HEK293 (cell line): Measurements from ENCODE around the gene TXNDC8.

ENCODE experiments used
- CTCF ChIA-PET: fragments of 350-600 bp; formaldehyde crosslinking; extraction: SDS; loops from one replicate; lab custom pipeline; 2021; ENCODE audit warnings: antibody characterized with exemption; lab: Yijun Ruan, JAX
- POLR2A ChIA-PET: fragments of 300-600 bp; formaldehyde crosslinking; extraction: SDS; loops from one replicate; lab custom pipeline; 2020; ENCODE audit warnings: antibody characterized with exemption, inconsistent platforms; lab: Yijun Ruan, JAX
- H3K27ac ChIP-seq: fragments of 200-500 bp; sonication (Bioruptor generic); 2 replicates; pipeline ENCODE4 v1.5.1; 2014; ENCODE audit warnings: low read depth, low read length, control low read depth, inconsistent platforms; ENCODE audit errors: extremely low read depth
- H3K36me3 ChIP-seq, 2 experiments: fragments of 200-500 bp in 1 of 2; sonication (Bioruptor generic) in 1 of 2; 1 replicate in 1 of 2; 2 replicates in 1 of 2; pipeline ENCODE4 v1.5.1; 2014 to 2017; ENCODE audit warnings: inconsistent platforms in 2 of 2, low read length in 2 of 2; ENCODE audit not compliant: control insufficient read depth in 2 of 2, insufficient read depth in 1 of 2
- H3K4me1 ChIP-seq: fragments of 200-500 bp; sonication (Bioruptor generic); 2 replicates; pipeline ENCODE4 v1.5.1; 2014; ENCODE audit warnings: mild to moderate bottlenecking, low read length, inconsistent platforms; ENCODE audit not compliant: control insufficient read depth, insufficient read depth
- H3K4me3 ChIP-seq: 2 replicates; pipeline ENCODE4 v1.5.1; 2011; ENCODE audit warnings: low read depth, mild to moderate bottlenecking, control low read depth, low read length, moderate library complexity
- H3K9me3 ChIP-seq: fragments of 200-500 bp; sonication (Bioruptor generic); 2 replicates; pipeline ENCODE4 v1.5.1; 2014; ENCODE audit warnings: low read depth, low read length, inconsistent platforms; ENCODE audit not compliant: control insufficient read depth, insufficient read depth
- GLIS2 ChIP-seq: fragments of 450-650 bp; formaldehyde crosslinking; IDR thresholded peaks from 2 replicates; pipeline ENCODE4 v1.5.1; 2016; ENCODE audit warnings: missing biosample characterization, missing genetic modification characterization
- KLF10 ChIP-seq: fragments of 450-650 bp; IDR thresholded peaks from 2 replicates; pipeline ENCODE4 v1.5.1; 2018; ENCODE audit warnings: missing biosample characterization, mild to moderate bottlenecking, missing genetic modification characterization
- SP3 ChIP-seq: fragments of 450-650 bp; formaldehyde crosslinking; IDR thresholded peaks from 2 replicates; pipeline ENCODE4 v1.5.1; 2016; ENCODE audit warnings: missing biosample characterization, missing genetic modification characterization
- YY1 ChIP-seq: fragments of 450-650 bp; formaldehyde crosslinking; IDR thresholded peaks from 2 replicates; pipeline ENCODE4 v1.5.1; 2018; ENCODE audit warnings: missing biosample characterization, missing genetic modification characterization
- ZBTB1 ChIP-seq: fragments of 450-650 bp; formaldehyde crosslinking; IDR thresholded peaks from 2 replicates; pipeline ENCODE4 v1.5.1; 2016; ENCODE audit warnings: missing biosample characterization, missing genetic modification characterization
- ZBTB21 ChIP-seq: fragments of 450-650 bp; formaldehyde crosslinking; IDR thresholded peaks from 2 replicates; pipeline ENCODE4 v1.5.1; 2017; ENCODE audit warnings: missing biosample characterization, missing genetic modification characterization
- ZNF112 ChIP-seq: fragments of 450-650 bp; formaldehyde crosslinking; IDR thresholded peaks from 2 replicates; pipeline ENCODE4 v1.5.0; 2017; ENCODE audit warnings: missing biosample characterization, missing genetic modification characterization
- ZNF2 ChIP-seq: fragments of 450-650 bp; formaldehyde crosslinking; IDR thresholded peaks from 2 replicates; pipeline ENCODE4 v1.5.1; 2016; ENCODE audit warnings: missing biosample characterization, missing genetic modification characterization
- ZNF548 ChIP-seq: fragments of 450-650 bp; formaldehyde crosslinking; IDR thresholded peaks from 2 replicates; pipeline ENCODE4 v1.5.1; 2016; ENCODE audit warnings: missing biosample characterization, missing genetic modification characterization
- ZNF624 ChIP-seq: fragments of 450-650 bp; formaldehyde crosslinking; IDR thresholded peaks from 2 replicates; pipeline ENCODE4 v1.5.1; 2017; ENCODE audit warnings: missing biosample characterization, missing genetic modification characterization
- TF ChIP-seq, protein P1 (sequence below): fragments of 450-650 bp; formaldehyde crosslinking; IDR thresholded peaks from 2 replicates; pipeline ENCODE4 v1.5.1; 2016; ENCODE audit warnings: missing biosample characterization, missing genetic modification characterization
- TF ChIP-seq, protein P2 (sequence below): fragments of 450-650 bp; formaldehyde crosslinking; IDR thresholded peaks from 2 replicates; pipeline ENCODE4 v1.5.1; 2017; ENCODE audit warnings: missing biosample characterization, missing genetic modification characterization
- TF ChIP-seq, protein P3 (sequence below): fragments of 450-650 bp; formaldehyde crosslinking; IDR thresholded peaks from 2 replicates; pipeline ENCODE4 v1.5.1; 2016; ENCODE audit warnings: missing biosample characterization, missing genetic modification characterization, low read depth
- TF ChIP-seq, protein P4 (sequence below): fragments of 450-650 bp; formaldehyde crosslinking; IDR thresholded peaks from 2 replicates; pipeline ENCODE4 v1.5.1; 2016; ENCODE audit warnings: missing biosample characterization, missing genetic modification characterization, borderline replicate concordance
- TF ChIP-seq, protein P5 (sequence below): fragments of 450-650 bp; formaldehyde crosslinking; IDR thresholded peaks from 2 replicates; pipeline ENCODE4 v1.5.1; 2016; ENCODE audit warnings: missing biosample characterization, missing genetic modification characterization
- TF ChIP-seq, protein P6 (sequence below): fragments of 450-650 bp; formaldehyde crosslinking; IDR thresholded peaks from 2 replicates; pipeline ENCODE4 v1.5.1; 2017; ENCODE audit warnings: missing biosample characterization, missing genetic modification characterization
- TF ChIP-seq, protein P7 (sequence below): fragments of 450-650 bp; formaldehyde crosslinking; IDR thresholded peaks from 2 replicates; pipeline ENCODE4 v1.5.1; 2016; ENCODE audit warnings: missing biosample characterization, missing genetic modification characterization, low read depth

The TXNDC8 gene

DNA sequence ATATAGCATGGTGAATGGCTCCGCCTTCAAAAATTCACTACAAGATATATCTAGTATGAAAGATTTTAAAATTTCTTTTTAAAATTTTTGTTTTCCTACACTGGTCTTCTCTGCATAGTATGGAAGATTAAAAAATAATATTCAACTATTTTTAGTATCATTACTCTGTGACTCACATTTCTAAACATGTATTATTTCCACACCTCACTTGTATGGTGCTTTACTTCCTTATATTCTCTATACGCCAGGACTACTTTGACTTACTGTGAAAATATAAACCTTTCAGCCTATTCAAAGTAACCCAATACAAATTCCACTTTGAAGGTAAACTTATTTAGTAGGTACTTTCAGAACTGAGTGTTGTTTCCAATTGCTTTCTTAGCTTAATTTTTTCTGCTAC, 26.8 kb upstream of the TXNDC8 start:
- H3K27ac ChIP-seq: no peak overlapping the region
- POLR2A ChIA-PET: no interaction called here
- CTCF ChIA-PET: interaction anchor here (0.6 to 0.7 kb wide), 2 partner anchors 9 to 24 kb away, joined by 3 to 4 read pairs; no protein-coding TSS in a partner anchor
- TF ChIP-seq YY1 (tag by site-specific recombination) (no peak), GLIS2 (tag by site-specific recombination) (no peak), ZNF2 (no peak), ZNF548 (tag by site-specific recombination) (no peak), SP3 (no peak), ZBTB21 (tag by site-specific recombination) (no peak), KLF10 (tag by site-specific recombination) (no peak), ZBTB1 (no peak), ZNF624 (tag by site-specific recombination) (no peak), ZNF112 (no peak)
- TF ChIP-seq, protein P1, sequence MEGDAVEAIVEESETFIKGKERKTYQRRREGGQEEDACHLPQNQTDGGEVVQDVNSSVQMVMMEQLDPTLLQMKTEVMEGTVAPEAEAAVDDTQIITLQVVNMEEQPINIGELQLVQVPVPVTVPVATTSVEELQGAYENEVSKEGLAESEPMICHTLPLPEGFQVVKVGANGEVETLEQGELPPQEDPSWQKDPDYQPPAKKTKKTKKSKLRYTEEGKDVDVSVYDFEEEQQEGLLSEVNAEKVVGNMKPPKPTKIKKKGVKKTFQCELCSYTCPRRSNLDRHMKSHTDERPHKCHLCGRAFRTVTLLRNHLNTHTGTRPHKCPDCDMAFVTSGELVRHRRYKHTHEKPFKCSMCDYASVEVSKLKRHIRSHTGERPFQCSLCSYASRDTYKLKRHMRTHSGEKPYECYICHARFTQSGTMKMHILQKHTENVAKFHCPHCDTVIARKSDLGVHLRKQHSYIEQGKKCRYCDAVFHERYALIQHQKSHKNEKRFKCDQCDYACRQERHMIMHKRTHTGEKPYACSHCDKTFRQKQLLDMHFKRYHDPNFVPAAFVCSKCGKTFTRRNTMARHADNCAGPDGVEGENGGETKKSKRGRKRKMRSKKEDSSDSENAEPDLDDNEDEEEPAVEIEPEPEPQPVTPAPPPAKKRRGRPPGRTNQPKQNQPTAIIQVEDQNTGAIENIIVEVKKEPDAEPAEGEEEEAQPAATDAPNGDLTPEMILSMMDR (tag by site-specific recombination): no peak
- TF ChIP-seq, protein P2, sequence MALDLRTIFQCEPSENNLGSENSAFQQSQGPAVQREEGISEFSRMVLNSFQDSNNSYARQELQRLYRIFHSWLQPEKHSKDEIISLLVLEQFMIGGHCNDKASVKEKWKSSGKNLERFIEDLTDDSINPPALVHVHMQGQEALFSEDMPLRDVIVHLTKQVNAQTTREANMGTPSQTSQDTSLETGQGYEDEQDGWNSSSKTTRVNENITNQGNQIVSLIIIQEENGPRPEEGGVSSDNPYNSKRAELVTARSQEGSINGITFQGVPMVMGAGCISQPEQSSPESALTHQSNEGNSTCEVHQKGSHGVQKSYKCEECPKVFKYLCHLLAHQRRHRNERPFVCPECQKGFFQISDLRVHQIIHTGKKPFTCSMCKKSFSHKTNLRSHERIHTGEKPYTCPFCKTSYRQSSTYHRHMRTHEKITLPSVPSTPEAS (tag by site-specific recombination): no peak
- TF ChIP-seq, protein P3, sequence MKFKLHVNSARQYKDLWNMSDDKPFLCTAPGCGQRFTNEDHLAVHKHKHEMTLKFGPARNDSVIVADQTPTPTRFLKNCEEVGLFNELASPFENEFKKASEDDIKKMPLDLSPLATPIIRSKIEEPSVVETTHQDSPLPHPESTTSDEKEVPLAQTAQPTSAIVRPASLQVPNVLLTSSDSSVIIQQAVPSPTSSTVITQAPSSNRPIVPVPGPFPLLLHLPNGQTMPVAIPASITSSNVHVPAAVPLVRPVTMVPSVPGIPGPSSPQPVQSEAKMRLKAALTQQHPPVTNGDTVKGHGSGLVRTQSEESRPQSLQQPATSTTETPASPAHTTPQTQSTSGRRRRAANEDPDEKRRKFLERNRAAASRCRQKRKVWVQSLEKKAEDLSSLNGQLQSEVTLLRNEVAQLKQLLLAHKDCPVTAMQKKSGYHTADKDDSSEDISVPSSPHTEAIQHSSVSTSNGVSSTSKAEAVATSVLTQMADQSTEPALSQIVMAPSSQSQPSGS (tag by site-specific recombination): no peak
- TF ChIP-seq, protein P4, sequence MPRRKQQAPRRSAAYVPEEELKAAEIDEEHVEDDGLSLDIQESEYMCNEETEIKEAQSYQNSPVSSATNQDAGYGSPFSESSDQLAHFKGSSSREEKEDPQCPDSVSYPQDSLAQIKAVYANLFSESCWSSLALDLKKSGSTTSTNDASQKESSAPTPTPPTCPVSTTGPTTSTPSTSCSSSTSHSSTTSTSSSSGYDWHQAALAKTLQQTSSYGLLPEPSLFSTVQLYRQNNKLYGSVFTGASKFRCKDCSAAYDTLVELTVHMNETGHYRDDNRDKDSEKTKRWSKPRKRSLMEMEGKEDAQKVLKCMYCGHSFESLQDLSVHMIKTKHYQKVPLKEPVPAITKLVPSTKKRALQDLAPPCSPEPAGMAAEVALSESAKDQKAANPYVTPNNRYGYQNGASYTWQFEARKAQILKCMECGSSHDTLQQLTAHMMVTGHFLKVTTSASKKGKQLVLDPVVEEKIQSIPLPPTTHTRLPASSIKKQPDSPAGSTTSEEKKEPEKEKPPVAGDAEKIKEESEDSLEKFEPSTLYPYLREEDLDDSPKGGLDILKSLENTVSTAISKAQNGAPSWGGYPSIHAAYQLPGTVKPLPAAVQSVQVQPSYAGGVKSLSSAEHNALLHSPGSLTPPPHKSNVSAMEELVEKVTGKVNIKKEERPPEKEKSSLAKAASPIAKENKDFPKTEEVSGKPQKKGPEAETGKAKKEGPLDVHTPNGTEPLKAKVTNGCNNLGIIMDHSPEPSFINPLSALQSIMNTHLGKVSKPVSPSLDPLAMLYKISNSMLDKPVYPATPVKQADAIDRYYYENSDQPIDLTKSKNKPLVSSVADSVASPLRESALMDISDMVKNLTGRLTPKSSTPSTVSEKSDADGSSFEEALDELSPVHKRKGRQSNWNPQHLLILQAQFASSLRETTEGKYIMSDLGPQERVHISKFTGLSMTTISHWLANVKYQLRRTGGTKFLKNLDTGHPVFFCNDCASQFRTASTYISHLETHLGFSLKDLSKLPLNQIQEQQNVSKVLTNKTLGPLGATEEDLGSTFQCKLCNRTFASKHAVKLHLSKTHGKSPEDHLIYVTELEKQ (tag by site-specific recombination): no peak
- TF ChIP-seq, protein P5, sequence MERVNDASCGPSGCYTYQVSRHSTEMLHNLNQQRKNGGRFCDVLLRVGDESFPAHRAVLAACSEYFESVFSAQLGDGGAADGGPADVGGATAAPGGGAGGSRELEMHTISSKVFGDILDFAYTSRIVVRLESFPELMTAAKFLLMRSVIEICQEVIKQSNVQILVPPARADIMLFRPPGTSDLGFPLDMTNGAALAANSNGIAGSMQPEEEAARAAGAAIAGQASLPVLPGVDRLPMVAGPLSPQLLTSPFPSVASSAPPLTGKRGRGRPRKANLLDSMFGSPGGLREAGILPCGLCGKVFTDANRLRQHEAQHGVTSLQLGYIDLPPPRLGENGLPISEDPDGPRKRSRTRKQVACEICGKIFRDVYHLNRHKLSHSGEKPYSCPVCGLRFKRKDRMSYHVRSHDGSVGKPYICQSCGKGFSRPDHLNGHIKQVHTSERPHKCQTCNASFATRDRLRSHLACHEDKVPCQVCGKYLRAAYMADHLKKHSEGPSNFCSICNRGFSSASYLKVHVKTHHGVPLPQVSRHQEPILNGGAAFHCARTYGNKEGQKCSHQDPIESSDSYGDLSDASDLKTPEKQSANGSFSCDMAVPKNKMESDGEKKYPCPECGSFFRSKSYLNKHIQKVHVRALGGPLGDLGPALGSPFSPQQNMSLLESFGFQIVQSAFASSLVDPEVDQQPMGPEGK: no peak
- TF ChIP-seq, protein P6, sequence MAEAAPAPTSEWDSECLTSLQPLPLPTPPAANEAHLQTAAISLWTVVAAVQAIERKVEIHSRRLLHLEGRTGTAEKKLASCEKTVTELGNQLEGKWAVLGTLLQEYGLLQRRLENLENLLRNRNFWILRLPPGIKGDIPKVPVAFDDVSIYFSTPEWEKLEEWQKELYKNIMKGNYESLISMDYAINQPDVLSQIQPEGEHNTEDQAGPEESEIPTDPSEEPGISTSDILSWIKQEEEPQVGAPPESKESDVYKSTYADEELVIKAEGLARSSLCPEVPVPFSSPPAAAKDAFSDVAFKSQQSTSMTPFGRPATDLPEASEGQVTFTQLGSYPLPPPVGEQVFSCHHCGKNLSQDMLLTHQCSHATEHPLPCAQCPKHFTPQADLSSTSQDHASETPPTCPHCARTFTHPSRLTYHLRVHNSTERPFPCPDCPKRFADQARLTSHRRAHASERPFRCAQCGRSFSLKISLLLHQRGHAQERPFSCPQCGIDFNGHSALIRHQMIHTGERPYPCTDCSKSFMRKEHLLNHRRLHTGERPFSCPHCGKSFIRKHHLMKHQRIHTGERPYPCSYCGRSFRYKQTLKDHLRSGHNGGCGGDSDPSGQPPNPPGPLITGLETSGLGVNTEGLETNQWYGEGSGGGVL (tag by site-specific recombination): no peak
- TF ChIP-seq, protein P7, sequence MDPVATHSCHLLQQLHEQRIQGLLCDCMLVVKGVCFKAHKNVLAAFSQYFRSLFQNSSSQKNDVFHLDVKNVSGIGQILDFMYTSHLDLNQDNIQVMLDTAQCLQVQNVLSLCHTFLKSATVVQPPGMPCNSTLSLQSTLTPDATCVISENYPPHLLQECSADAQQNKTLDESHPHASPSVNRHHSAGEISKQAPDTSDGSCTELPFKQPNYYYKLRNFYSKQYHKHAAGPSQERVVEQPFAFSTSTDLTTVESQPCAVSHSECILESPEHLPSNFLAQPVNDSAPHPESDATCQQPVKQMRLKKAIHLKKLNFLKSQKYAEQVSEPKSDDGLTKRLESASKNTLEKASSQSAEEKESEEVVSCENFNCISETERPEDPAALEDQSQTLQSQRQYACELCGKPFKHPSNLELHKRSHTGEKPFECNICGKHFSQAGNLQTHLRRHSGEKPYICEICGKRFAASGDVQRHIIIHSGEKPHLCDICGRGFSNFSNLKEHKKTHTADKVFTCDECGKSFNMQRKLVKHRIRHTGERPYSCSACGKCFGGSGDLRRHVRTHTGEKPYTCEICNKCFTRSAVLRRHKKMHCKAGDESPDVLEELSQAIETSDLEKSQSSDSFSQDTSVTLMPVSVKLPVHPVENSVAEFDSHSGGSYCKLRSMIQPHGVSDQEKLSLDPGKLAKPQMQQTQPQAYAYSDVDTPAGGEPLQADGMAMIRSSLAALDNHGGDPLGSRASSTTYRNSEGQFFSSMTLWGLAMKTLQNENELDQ (tag by site-specific recombination): no peak
- TF ChIP-seq, all 188 proteins: peak for 0
- Histone ChIP-seq H3K36me3 (no peaks in the 10 kb centered on the region), H3K9me3 (no peaks in the 10 kb centered on the region), H3K4me1 (no peaks in the 10 kb centered on the region), H3K4me3 (no peak overlapping the region)
